Right forelimb (tissue), 1 donor: ENCODE measurements around the gene SEC22C.
A peak's percentile ranks its signal among the peaks of the same experiment; 100 is the strongest.
"Not testable (repeated sequence)": the region's sequence is repeated elsewhere in the genome, so short reads cannot be mapped to it uniquely, and the experiment has no call there.

Experiments used
- DNase-seq: peaks from one replicate; pipeline ENCODE4 v3.0.0-alpha.2; 2018

SEC22C gene

DNA sequence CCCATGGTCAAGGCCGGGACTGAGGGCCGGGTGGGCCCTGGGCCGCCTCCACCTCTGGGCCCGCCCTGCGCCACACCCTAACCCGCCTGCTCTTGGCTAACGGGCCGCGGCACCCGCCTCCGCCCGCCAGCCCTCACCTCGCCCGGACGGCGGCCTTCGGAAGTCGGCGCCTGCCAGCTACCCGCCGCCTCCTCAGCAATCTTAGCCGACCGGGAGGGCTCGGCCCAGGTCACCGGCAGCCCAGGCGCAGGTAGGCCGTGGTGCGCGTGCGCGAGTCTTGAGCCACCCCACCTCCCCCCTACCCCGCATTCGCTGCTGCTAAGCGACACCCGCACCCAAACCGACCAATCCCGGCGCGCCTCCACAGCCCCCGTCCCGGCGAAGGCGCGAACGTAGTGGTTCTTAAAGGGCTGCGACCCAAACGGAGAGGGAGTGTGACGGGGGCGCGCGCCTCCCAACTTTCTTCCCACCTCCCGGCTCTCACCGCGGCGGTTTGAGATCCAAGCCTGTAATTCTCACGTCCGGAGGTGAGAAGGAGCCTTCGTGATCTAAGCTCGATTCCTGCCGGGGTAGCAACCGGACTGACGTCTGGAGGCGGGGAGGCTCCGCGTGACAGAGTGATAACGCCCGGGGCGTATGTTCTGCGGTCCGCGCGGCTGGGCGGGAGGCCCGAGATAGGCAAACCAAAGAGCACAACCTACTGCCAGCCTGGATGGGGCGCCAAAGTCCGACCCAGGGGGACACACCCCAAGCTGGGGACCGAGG lies at the start of gene SEC22C:
Gene SEC22C, minus strand, starts transcription at position 259 of the 765 bp plus-strand sequence. CDS start 12,921 bp downstream, outside the sequence.
- DNase-seq, result peak; percentile 94

DNA sequence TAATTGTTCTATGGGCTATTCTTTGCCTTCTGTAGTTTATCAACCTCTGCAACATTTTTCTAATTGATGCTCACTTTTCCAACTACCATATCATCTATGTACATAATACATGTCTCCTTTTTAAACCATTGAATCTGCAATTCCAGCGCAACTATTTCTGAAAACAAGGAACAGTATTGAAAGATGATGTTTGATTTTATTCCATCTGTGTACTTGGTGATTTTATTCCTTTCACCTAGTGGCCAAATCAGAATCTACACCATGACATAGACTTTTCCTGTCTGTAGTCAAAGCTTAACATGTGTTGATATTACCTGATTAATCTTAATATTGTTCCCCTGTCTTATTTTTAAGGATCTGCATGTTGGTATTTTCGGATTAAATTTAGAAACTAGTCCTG lies 31.7 kb upstream of the SEC22C start:
- no peak for DNase-seq

GRCh38 chr3:42612928-42613327 lies 31.2 kb upstream of the SEC22C start:
- no peak for DNase-seq

DNA sequence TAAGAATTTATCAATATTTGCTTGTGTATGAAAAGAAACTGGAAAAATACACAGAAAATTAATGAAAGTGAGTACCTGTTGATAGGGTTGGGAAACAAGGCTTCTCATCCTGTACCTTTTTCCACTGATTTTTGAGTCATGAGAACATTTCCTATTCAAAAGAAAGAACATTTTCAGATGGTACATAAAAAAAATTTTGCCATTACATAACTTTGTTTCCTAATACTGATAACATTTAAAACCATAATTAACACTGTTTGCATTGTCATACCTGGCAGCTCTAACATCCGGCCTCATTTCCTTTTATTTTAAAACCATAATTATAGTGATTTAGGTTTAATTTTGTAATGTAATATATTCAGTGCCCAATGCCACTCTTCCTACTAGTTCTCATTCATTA lies 30.4 kb upstream of the SEC22C start:
- DNase-seq, result no peak

GRCh38 chr3:42610976-42611375 lies 29.2 kb upstream of the SEC22C start:
- no peak for DNase-seq

- no peak for DNase-seq
These were observed 26.8 kb upstream of the SEC22C start for GRCh38 chr3:42608581-42608980.

- DNase-seq, result no peak
These were observed 23.9 kb upstream of the SEC22C start for GRCh38 chr3:42605546-42606173.

GRCh38 chr3:42602961-42603360 lies 21.2 kb upstream of the SEC22C start:
- DNase-seq, result no peak

DNA sequence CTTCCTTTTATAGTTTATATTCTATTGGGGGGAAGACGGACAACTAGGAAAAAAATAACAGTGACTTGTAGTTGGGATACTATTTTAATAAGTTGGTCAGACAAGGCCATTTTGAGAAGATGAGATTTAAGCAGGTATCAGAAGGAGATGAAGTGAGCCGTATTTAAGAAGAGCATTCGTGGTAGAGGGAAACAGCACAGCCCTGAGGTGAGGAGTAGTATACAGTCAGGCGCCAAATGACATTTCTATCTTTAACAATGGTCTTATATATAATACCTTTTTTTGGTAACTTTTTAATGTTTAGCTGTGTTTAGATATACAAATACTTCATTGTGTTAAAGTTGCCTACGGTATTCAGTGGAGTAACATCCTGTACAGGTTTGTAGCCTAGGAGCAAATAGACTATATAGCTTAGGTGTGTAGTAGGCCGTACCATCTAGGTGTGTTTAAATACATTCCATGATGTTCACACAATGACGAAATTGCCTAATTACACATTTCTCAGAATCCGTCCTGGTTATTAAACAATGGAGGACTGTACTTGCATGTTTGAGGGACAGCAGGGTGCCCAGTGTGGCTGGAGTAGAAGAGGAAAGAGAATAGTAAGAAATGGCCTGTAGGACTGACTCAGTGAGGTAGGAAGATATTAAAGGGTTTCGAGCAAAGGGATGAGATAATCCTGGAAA lies 20.3 kb upstream of the SEC22C start:
- no peak for DNase-seq

- DNase-seq, result no peak
These were observed 19.4 kb upstream of the SEC22C start for GRCh38 chr3:42600958-42601675.

- peak; percentile 99 for DNase-seq
These were observed 18.6 kb upstream of the SEC22C start, which contains the start of gene NKTR for GRCh38 chr3:42600111-42600957. TSS of gene NKTR (plus strand) at chr3:42600686. CDS start at chr3:42601007, 321 bp downstream.

DNA sequence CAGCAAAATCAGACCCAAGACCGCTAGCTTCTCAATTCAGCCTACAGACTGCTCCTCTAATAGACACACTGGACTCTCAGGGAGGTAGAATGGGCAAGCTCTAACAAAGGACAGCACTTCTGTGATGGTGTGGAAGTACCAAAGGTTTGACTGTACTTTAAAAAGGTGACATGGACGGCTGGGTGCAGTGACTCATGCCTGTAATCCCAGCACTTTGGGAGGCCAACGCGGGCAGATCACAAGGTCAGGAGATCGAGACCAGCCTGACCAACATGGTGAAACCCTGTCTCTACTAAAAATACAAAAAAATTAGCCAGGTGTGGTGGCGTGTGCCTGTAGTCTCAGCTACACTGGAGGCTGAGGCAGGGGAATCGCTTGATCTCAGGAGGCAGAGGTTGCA lies 15.3 kb upstream of the SEC22C start:
- not testable (repeated sequence) for DNase-seq

DNA sequence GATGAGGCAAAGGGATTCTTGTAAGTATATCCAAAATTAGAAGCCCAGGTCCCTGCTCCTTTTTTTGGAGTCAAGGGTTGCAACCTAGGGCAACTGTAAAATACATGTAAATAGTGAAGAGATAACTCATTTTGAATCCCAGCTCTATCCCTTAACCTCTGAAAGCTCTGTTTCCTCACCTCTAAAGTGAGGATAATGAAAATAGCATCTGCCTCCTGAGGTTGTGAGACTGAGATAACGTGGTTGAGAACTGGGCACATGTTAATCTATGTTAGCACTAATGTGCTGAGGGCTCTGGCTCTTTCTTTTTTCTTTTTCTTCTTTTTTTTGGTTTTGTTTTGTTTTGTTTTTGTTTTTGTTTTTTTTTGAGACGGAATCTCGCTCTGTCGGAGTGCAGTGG lies 13.9 kb upstream of the SEC22C start:
- no peak for DNase-seq

DNA sequence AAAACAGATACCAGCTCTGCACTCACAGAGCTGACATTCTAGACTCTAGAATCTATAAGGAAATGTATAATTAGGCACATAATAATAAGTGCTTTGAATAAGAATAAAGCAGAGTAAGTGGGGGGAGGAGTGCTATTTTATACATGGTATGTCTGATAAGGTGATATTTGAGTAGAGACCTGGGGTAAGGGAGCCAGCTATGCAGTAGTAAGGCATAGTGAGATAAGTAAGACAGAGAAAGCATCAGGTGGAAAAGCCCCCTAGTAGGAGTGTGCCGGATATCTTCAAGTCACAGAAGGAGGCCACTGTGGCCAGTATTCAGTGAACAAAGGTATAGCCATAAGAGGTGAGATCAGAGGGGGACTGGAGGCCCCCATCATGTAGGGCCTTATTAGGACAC lies 11.9 kb upstream of the SEC22C start:
- no peak for DNase-seq

DNA sequence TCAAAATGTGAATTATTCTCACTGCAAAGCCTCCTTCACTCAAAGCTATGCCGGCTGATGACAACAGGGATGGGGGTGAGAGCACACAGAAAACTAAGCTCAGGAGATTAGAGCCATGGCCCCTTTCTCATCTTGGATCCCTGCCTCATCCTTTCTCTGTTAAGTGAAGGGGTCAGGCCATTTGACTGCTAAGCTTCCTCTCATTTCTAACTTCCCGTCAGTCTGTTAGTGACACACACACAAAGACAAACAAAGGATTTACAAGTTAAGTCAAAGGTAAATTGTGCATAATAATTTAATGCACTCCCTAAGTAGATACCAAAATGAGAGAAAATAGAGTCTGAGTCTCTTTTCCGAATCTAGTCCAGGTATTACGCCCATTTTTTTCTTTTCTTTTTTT lies 10.0 kb upstream of the SEC22C start:
- no peak for DNase-seq

- peak; percentile 47 for DNase-seq
These were observed 9.4 kb upstream of the SEC22C start for GRCh38 chr3:42590989-42591756.

GRCh38 chr3:42589382-42590109 lies 7.8 kb upstream of the SEC22C start:
- DNase-seq, result no peak

DNA sequence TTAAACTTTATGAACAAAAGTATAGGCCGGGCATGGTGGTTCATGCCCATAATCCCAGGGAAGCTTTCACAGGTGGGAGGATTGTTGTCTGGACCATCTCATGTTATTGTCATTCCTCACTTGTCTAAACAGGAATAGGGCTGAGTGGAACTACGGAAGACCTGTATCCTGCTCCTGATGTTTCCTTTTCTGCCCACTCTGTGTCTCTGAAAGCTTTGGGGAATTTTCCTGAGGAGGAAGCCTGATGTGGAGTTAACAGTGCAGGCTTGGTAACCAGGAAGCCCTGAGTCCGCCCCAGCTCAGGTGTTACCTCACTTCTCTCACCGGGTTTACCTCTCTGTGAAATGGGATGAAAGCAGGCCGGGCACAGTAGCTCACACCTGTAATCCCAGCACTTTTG lies 6.9 kb upstream of the SEC22C start:
- no peak for DNase-seq

- DNase-seq, result no peak
These were observed 805 bp upstream of the SEC22C start for GRCh38 chr3:42582474-42583070.

- no peak for DNase-seq
These were observed 413 bp downstream of the SEC22C start for GRCh38 chr3:42581400-42581708.
